ENCODE results near the gene FOXD1. TPM values are rescaled to one million over a fixed set of nuclear protein-coding genes. Genes with fewer than 3 reads are reported as not detected.
"Not testable (repeated sequence)": the region's sequence is repeated elsewhere in the genome, so short reads cannot be mapped to it uniquely, and the experiment has no call there.

The FOXD1 gene
- total RNA-seq, 4 donors from 2014 or later: 2.4 to 13.9 (median 9.6) TPM; not detected in 1

- no peak for ATAC-seq
- Histone ChIP-seq H3K4me1 (peaks cover 0 to 27% (median 7%) of the 10 kb centered on the region in 3 donors), H3K36me3 (no peaks in the 10 kb centered on the region), H3K4me3 (no peak overlapping the region), H3K27me3 (peaks cover 84% of the 10 kb centered on the region), H3K9me3 (peaks cover 0 to 5% (median 0%) of the 10 kb centered on the region in 3 donors), H3K27ac (no peak overlapping the region)
- TF ChIP-seq CTCF (IDR thresholded peaks at IDR 0.05) (no peak), EP300 (IDR thresholded peaks at IDR 0.05) (no peak), POLR2A (IDR thresholded peaks at IDR 0.05) (no peak), POLR2AphosphoS5 (IDR thresholded peaks at IDR 0.05) (no peak)
- WGBS, 2 donors (ENCODE audit: low coverage in 1 of 2): 60 to 82% methylated on average over 1 of the region's 5 CpGs
Observed at GRCh38 chr5:73415617-73416016, 33.0 kb downstream of the FOXD1 start.

DNA sequence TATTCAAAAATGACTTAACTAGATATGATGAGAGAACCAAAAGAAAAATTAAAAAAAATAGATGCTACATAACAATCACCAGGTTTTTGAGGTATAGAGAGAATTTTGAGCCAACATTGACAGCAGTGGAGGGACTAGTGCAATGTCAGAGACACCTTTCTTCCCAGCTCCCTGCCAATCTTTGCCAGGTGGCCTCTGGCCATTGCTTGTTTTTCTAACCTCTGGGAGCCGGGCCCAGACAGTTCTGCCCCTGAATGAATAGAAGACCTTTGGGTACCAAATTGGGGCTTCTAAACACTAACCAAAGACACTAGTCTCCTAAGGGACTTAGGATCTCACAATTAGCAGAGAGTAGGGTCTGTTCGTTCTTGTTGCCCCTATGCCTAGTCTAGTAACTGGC is 33.4 kb downstream of the FOXD1 start:
- peaks cover 0 to 5% (median 0%) of the 10 kb centered on the region in 3 donors for H3K9me3 ChIP-seq
- peaks cover 83% of the 10 kb centered on the region for H3K27me3 ChIP-seq
- H3K27ac ChIP-seq: no peak overlapping the region
- 72 to 85% methylated on average over 2 of the region's 2 CpGs for WGBS, 2 donors (ENCODE audit: low coverage in 1 of 2)
- H3K4me3 ChIP-seq: no peak overlapping the region
- TF ChIP-seq POLR2A (IDR thresholded peaks at IDR 0.05) (no peak), CTCF (IDR thresholded peaks at IDR 0.05) (no peak), EP300 (IDR thresholded peaks at IDR 0.05) (no peak), POLR2AphosphoS5 (IDR thresholded peaks at IDR 0.05) (no peak)
- no peak for ATAC-seq
- H3K4me1 ChIP-seq: peaks cover 0 to 23% (median 7%) of the 10 kb centered on the region in 3 donors
- no peaks in the 10 kb centered on the region for H3K36me3 ChIP-seq

DNA sequence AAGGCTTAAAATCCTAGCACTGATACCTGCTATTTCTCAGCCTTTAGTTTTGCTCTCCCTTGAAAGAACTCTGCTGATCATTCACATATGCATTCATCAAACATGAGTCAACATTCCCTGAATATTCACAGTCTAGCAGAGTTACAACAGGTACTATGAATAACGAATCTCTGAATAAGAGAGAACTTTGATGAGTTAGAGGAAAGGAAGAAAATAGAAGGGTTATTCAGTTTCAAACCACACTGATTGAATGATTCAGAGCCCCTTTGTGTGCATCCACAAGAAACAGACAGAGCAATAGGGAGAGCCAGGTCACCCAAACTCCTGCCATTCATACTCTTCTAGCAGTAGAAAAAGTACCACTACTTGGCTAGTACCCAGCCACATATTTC is 36.0 kb downstream of the FOXD1 start:
- H3K27ac ChIP-seq: no peak overlapping the region
- peaks cover 66% of the 10 kb centered on the region for H3K27me3 ChIP-seq
- H3K4me1 ChIP-seq: peaks cover 0 to 8% (median 0%) of the 10 kb centered on the region in 3 donors
- no peak for ATAC-seq
- H3K36me3 ChIP-seq: no peaks in the 10 kb centered on the region
- H3K4me3 ChIP-seq: no peak overlapping the region
- WGBS, 2 donors (ENCODE audit: low coverage in 1 of 2): 71 to 82% methylated on average over 1 of the region's 1 CpG
- H3K9me3 ChIP-seq: peaks cover 0 to 5% (median 0%) of the 10 kb centered on the region in 3 donors
- TF ChIP-seq EP300 (IDR thresholded peaks at IDR 0.05): no peak
- no peak for TF ChIP-seq POLR2AphosphoS5 (IDR thresholded peaks at IDR 0.05)
- TF ChIP-seq CTCF (IDR thresholded peaks at IDR 0.05): no peak
- TF ChIP-seq POLR2A (IDR thresholded peaks at IDR 0.05): no peak

DNA sequence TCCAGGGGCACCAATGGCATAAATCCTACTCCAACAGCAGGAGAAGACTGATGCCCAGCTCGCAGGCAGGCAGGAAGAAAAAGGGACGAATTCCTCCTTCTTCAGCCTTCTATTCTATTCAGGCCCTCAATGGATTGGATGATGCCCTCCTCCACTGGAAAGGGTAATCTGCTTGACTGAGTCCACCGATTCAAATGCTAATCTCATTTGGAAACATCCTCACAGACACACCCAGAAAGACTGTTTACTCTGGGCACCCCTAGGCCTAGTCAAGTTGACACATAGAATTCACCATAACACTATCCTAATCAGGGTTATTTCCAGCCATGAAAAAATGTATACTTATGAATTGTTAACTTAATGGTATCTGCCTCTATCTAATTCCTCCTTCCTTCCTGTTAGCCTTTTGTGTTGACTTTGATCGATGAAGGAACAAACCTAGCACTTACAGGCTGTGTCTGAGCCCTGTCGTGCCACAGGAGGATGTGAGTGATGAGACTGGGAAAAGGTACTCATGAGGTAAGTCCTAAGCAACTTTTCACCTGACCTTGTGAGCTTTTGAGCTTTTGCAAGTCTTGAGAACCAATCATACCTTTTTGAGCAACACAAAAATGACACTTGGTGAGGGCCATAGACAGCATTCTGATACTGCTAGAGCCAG is 36.5 kb downstream of the FOXD1 start:
- WGBS, 2 donors (ENCODE audit: low coverage in 1 of 2): 45 to 76% methylated on average over 4 of the region's 5 CpGs
- Histone ChIP-seq H3K4me3 (no peak overlapping the region), H3K4me1 (peaks cover 0 to 3% (median 0%) of the 10 kb centered on the region in 3 donors), H3K27me3 (peaks cover 61% of the 10 kb centered on the region), H3K9me3 (peaks cover 0 to 5% (median 0%) of the 10 kb centered on the region in 3 donors), H3K27ac (no peak overlapping the region), H3K36me3 (no peaks in the 10 kb centered on the region)
- no peak for TF ChIP-seq EP300 (IDR thresholded peaks at IDR 0.05)
- no peak for TF ChIP-seq POLR2A (IDR thresholded peaks at IDR 0.05)
- TF ChIP-seq POLR2AphosphoS5 (IDR thresholded peaks at IDR 0.05): no peak
- no peak for TF ChIP-seq CTCF (IDR thresholded peaks at IDR 0.05)
- ATAC-seq: no peak

DNA sequence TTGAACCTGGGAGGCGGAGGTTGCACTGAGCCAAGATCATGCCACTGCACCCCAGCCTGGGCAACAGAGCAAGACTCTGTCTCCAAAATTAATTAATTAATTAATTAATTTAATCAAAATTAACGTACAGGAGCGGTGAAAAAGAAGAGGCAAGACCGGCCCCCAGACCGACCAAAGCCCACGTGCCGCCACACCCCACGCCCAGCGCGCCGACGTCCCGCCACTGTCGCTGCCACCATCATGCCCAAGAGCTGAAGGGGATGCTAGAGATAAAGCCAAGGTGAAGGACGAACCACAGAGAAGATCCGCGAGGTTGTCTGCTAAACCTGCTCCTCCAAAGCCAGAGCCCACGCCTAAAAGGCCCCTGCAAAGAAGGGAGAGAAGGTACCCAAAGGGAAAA is 38.6 kb downstream of the FOXD1 start:
- not testable (repeated sequence) for H3K36me3 ChIP-seq, H3K27ac ChIP-seq, ATAC-seq, H3K4me3 ChIP-seq, H3K4me1 ChIP-seq, H3K9me3 ChIP-seq
- H3K27me3 ChIP-seq: peaks cover 39% of the 10 kb centered on the region
- 97% methylated on average over 14 of the region's 18 CpGs; no CpG with 5 or more reads in 1 of the 2 donors for WGBS, 2 donors (ENCODE audit: low coverage in 1 of 2)
